K562 (cell line): ENCODE data around the gene SNRPA. TPM values are rescaled to one million over a fixed set of nuclear protein-coding genes. Genes with fewer than 3 reads are reported as not detected.

ENCODE experiments used
- DIDO1 ChIP-seq: fragments of 450-650 bp; IDR thresholded peaks from 2 replicates; pipeline ENCODE4 v1.6.1; 2016; ENCODE audit warnings: low read depth, missing biosample characterization, missing genetic modification characterization
- E4F1 ChIP-seq: fragments of 250-450 bp; sonication (Bioruptor Pico); IDR thresholded peaks from 2 replicates; pipeline ENCODE4 v1.5.0; 2021; ENCODE audit warnings: mild to moderate bottlenecking, borderline replicate concordance
- ETV1 ChIP-seq: fragments of 450-650 bp; conservative IDR thresholded peaks from 2 replicates; pipeline ENCODE4 v1.6.1; 2016; ENCODE audit warnings: missing genetic modification characterization, control low read depth, low read depth, missing compliant biosample characterization
- FOXM1 ChIP-seq, 2 experiments: fragments of 450-650 bp in 1 of 2; sonication (generic) in 1 of 2; formaldehyde crosslinking in 1 of 2; IDR thresholded peaks; 2 replicates each; pipeline versions ENCODE4 v1.6.1 to v1.9.0; 2017 to 2022; ENCODE audit warnings: low read depth in 2 of 2, mild to moderate bottlenecking in 2 of 2, missing genetic modification reagents in 1 of 2, moderate library complexity in 1 of 2
- MYNN ChIP-seq, 2 experiments: sonication (generic); formaldehyde crosslinking in 1 of 2; IDR thresholded peaks; 2 replicates each; pipeline versions ENCODE4 v1.5.0 to v1.6.1; 2016 to 2020; ENCODE audit warnings: antibody characterized with exemption in 1 of 2, missing genetic modification reagents in 1 of 2
- NFIX ChIP-seq: fragments of 250-450 bp; sonication (Bioruptor Pico); IDR thresholded peaks from 2 replicates; pipeline ENCODE4 v1.4.0; 2020; ENCODE audit warnings: low read depth, mild to moderate bottlenecking, moderate library complexity
- POLR2A ChIP-seq: fragments of 450-650 bp; conservative IDR thresholded peaks from 2 replicates; pipeline ENCODE4 v1.6.1; 2016
- PTBP1 ChIP-seq: fragments of 200-400 bp; formaldehyde crosslinking; IDR thresholded peaks from 2 replicates; pipeline ENCODE4 v1.6.1; 2017; ENCODE audit warnings: low read depth, low read length
- PYGO2 ChIP-seq: fragments of 450-650 bp; IDR thresholded peaks from 2 replicates; pipeline ENCODE4 v1.6.1; 2016; ENCODE audit warnings: mild to moderate bottlenecking, missing genetic modification characterization, moderate library complexity, missing compliant biosample characterization
- SETDB1 ChIP-seq: IDR thresholded peaks from one replicate; pipeline ENCODE4 v1.6.1; 2012; ENCODE audit warnings: low read length, control low read depth, inconsistent platforms
- SMAD1 ChIP-seq: fragments of 150-350 bp; IDR thresholded peaks from 2 replicates; pipeline ENCODE4 v1.6.1; 2014; ENCODE audit warnings: low read length, low read depth; ENCODE audit not compliant: partially characterized antibody
- SMARCE1 ChIP-seq: fragments of 450-650 bp; IDR thresholded peaks from 2 replicates; pipeline ENCODE4 v1.7.1; 2016; ENCODE audit warnings: mild to moderate bottlenecking
- TARDBP ChIP-seq: fragments of 450-650 bp; IDR thresholded peaks from 2 replicates; pipeline ENCODE4 v1.6.1; 2016
- ZNF282 ChIP-seq: sonication (generic); formaldehyde crosslinking; IDR thresholded peaks from 2 replicates; pipeline ENCODE4 v1.8.1; 2023; ENCODE audit warnings: missing genetic modification reagents
- ZNF589 ChIP-seq: fragments of 200-800 bp; sonication (Bioruptor generic); IDR thresholded peaks from 2 replicates; pipeline ENCODE4 v1.6.1; 2016; ENCODE audit warnings: low read depth, missing genetic modification characterization, missing compliant biosample characterization
- polyA plus RNA-seq, 8 experiments: library from polyadenylated mRNA; depleted of rRNA in 4 of 8; stranded (reverse) in 5 of 8; unstranded in 3 of 8; fragments of >200 nt; fragmentation: Nextera tagmentation in 2 of 8; fragmentation: Illumina TruSeq in 1 of 8; extraction: Ambion mirVana in 2 of 8; extraction: Trizol in 1 of 8; gene quantifications; 2 replicates each; pipeline versions ENCODE4 v1.2.1 to v1.2.3, GENCODE V29; 2011 to 2014; ENCODE audit warnings: inconsistent platforms in 1 of 8, missing spikeins in 1 of 8
- total RNA-seq, 7 experiments: library from RNA; depleted of rRNA in 6 of 7; stranded (reverse); fragments of >200 nt in 6 of 7; fragmentation: Illumina TruSeq in 2 of 7; extraction: Trizol in 2 of 7; gene quantifications; 2 replicates each; pipeline versions ENCODE4 v1.2.1 to v1.2.3, GENCODE V29; 2011 to 2021; ENCODE audit warnings: low replicate concordance in 1 of 7
- TF ChIP-seq, protein P1 (sequence below): sonication (generic); formaldehyde crosslinking; IDR thresholded peaks from 2 replicates; pipeline ENCODE4 v1.8.0; 2023; ENCODE audit warnings: mild to moderate bottlenecking, missing genetic modification reagents
- TF ChIP-seq, protein P2 (sequence below), 2 experiments: fragments of 450-650 bp; conservative IDR thresholded peaks; 2 replicates each; pipeline ENCODE4 v1.6.1; 2017; ENCODE audit warnings: mild to moderate bottlenecking in 2 of 2, moderate library complexity in 2 of 2
- TF ChIP-seq, protein P3 (sequence below): sonication (generic); formaldehyde crosslinking; IDR thresholded peaks from 2 replicates; pipeline ENCODE4 v1.8.1; 2023; ENCODE audit warnings: mild to moderate bottlenecking, missing genetic modification reagents

The SNRPA gene
- total and polyA plus RNA-seq, 9 of the 15 experiments (the other 6 are each of a cell fraction or from before 2014, with no cell fraction given), result 16.3 to 311 (median 193) TPM

DNA sequence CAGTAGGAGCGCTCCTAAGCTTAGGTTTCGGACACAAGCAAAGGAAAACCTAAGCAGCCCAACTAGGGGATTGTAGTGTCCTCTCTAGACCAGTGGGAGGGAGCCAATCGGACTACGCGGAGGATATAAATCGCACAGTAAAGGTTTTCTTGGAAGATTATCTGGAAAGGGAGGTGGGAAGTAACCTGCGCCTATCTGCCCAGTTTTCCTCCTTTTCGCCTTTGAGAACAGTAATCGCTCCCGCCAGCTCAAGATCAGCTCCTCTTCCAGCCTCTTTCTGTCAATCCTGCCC, 26.6 kb downstream of the SNRPA start (continued):
- TF ChIP-seq E4F1 (CRISPR knock-in tag) (no peak), SMARCE1 (no peak), DIDO1 (tag) (0 out of 2 replicates have a peak, but pooled peaks have one; percentile 16), PYGO2 (tag) (no peak), NFIX (no peak), POLR2A (peak; percentile 63; the same call in 1 of the 2 replicates), ZNF282 (CRISPR knock-in tag) (no peak), FOXM1 (IDR thresholded peaks at IDR 0.05; ENCODE audit: low read depth) (no peak), FOXM1 (CRISPR knock-in tag; IDR thresholded peaks at IDR 0.05; ENCODE audit: low read depth) (no peak), TARDBP (no peak), ETV1 (no peak), SETDB1 (no peak), MYNN (IDR thresholded peaks at IDR 0.05) (no peak), MYNN (CRISPR knock-in tag; IDR thresholded peaks at IDR 0.05) (no peak), SMAD1 (peak; percentile 18), ZNF589 (no peak), PTBP1 (no peak)
- TF ChIP-seq, protein P1, sequence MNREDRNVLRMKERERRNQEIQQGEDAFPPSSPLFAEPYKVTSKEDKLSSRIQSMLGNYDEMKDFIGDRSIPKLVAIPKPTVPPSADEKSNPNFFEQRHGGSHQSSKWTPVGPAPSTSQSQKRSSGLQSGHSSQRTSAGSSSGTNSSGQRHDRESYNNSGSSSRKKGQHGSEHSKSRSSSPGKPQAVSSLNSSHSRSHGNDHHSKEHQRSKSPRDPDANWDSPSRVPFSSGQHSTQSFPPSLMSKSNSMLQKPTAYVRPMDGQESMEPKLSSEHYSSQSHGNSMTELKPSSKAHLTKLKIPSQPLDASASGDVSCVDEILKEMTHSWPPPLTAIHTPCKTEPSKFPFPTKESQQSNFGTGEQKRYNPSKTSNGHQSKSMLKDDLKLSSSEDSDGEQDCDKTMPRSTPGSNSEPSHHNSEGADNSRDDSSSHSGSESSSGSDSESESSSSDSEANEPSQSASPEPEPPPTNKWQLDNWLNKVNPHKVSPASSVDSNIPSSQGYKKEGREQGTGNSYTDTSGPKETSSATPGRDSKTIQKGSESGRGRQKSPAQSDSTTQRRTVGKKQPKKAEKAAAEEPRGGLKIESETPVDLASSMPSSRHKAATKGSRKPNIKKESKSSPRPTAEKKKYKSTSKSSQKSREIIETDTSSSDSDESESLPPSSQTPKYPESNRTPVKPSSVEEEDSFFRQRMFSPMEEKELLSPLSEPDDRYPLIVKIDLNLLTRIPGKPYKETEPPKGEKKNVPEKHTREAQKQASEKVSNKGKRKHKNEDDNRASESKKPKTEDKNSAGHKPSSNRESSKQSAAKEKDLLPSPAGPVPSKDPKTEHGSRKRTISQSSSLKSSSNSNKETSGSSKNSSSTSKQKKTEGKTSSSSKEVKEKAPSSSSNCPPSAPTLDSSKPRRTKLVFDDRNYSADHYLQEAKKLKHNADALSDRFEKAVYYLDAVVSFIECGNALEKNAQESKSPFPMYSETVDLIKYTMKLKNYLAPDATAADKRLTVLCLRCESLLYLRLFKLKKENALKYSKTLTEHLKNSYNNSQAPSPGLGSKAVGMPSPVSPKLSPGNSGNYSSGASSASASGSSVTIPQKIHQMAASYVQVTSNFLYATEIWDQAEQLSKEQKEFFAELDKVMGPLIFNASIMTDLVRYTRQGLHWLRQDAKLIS, result no peak
- TF ChIP-seq, protein P2, sequence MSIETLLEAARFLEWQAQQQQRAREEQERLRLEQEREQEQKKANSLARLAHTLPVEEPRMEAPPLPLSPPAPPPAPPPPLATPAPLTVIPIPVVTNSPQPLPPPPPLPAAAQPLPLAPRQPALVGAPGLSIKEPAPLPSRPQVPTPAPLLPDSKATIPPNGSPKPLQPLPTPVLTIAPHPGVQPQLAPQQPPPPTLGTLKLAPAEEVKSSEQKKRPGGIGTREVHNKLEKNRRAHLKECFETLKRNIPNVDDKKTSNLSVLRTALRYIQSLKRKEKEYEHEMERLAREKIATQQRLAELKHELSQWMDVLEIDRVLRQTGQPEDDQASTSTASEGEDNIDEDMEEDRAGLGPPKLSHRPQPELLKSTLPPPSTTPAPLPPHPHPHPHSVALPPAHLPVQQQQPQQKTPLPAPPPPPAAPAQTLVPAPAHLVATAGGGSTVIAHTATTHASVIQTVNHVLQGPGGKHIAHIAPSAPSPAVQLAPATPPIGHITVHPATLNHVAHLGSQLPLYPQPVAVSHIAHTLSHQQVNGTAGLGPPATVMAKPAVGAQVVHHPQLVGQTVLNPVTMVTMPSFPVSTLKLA (conservative IDR thresholded peaks at IDR 0.05), result no peak
- TF ChIP-seq, protein P3, sequence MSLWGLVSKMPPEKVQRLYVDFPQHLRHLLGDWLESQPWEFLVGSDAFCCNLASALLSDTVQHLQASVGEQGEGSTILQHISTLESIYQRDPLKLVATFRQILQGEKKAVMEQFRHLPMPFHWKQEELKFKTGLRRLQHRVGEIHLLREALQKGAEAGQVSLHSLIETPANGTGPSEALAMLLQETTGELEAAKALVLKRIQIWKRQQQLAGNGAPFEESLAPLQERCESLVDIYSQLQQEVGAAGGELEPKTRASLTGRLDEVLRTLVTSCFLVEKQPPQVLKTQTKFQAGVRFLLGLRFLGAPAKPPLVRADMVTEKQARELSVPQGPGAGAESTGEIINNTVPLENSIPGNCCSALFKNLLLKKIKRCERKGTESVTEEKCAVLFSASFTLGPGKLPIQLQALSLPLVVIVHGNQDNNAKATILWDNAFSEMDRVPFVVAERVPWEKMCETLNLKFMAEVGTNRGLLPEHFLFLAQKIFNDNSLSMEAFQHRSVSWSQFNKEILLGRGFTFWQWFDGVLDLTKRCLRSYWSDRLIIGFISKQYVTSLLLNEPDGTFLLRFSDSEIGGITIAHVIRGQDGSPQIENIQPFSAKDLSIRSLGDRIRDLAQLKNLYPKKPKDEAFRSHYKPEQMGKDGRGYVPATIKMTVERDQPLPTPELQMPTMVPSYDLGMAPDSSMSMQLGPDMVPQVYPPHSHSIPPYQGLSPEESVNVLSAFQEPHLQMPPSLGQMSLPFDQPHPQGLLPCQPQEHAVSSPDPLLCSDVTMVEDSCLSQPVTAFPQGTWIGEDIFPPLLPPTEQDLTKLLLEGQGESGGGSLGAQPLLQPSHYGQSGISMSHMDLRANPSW (CRISPR knock-in tag), result no peak
